ENCODE data around the gene KIF23.
"Not testable (repeated sequence)": the region's sequence is repeated elsewhere in the genome, so short reads cannot be mapped to it uniquely, and the experiment has no call there.

DNA sequence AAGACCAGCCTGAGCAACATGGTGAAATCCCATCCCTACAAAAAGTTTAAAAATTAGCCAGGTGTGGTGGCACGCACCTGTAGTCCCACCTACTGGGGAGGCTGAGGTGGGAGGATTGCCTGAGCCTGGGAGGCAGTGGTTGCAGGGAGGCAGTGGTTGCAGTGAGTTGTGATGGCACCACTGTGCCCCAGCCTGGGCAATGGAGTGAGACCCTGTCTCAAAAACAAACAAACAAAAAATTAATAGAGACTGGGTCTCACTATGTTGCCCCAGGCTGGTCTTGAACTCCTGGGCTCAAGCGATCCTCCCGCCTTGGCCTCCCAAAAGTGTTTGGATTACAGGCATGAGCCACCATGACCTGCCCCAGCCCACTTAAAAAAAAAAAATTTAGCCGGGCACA, 36.1 kb downstream of the KIF23 start:
- not testable (repeated sequence) for TF ChIP-seq CTCF, EP300, POLR2A (IDR thresholded peaks at IDR 0.05)
